ENCODE data around the gene FUT2. TPM values are rescaled to one million over a fixed set of nuclear protein-coding genes. Genes with fewer than 3 reads are reported as not detected.

FUT2 gene
- total and polyA plus RNA-seq, 2 of the 13 experiments (the other 11 are each of a cell fraction or from before 2014, with no cell fraction given) = 0.07 TPM; not detected in 1

DNA sequence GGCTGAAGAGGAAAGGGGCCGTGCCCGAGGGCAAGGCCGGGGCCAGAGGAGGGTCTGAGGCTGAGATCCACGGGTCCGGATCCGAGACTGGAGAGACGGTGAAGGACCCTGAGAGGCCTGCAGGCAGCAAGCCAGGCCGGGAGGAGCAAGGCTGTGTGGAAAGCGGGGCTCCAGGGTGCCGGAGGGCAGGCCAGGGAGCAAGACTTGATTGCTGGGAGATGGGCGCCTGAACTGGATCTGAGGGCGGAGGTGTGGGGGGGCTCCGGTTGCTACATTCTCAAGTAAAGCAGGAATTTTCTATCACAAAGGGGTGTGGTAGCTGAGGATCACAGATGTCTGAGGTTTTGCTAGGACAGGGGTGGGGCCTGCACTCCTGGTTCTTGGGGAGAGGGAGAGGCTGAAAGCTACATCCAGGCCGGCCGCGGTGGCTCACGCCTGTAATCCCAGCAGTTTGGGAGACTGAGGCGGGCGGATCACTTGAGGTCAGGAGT is 20.0 kb downstream of the FUT2 start (continued):
- TF ChIP-seq SAP130 (CRISPR knock-in tag; IDR thresholded peaks at IDR 0.05; ENCODE audit: low read depth) (no peak; the same call in 1 of the 2 replicates), CBX2 (IDR thresholded peaks at IDR 0.05; ENCODE audit: low read depth, low read length) (no peak), CBX2 (CRISPR knock-in tag; IDR thresholded peaks at IDR 0.05; ENCODE audit: low read depth) (no peak), CBX5 (CRISPR knock-in tag; IDR thresholded peaks at IDR 0.05; ENCODE audit: borderline replicate concordance) (no peak), ZNF775 (CRISPR knock-in tag; IDR thresholded peaks at IDR 0.05; ENCODE audit: borderline replicate concordance) (no peak), ZNF570 (CRISPR knock-in tag; IDR thresholded peaks at IDR 0.05; ENCODE audit: borderline replicate concordance) (no peak), ZNF552 (CRISPR knock-in tag; IDR thresholded peaks at IDR 0.05; ENCODE audit: borderline replicate concordance) (no peak), ZFP37 (CRISPR knock-in tag; IDR thresholded peaks at IDR 0.05; ENCODE audit: borderline replicate concordance) (no peak), ZNF446 (CRISPR knock-in tag; IDR thresholded peaks at IDR 0.05) (no peak), KLF6 (CRISPR knock-in tag; IDR thresholded peaks at IDR 0.05) (no peak), ZNF124 (CRISPR knock-in tag; IDR thresholded peaks at IDR 0.05) (no peak)
- TF ChIP-seq, protein P1, sequence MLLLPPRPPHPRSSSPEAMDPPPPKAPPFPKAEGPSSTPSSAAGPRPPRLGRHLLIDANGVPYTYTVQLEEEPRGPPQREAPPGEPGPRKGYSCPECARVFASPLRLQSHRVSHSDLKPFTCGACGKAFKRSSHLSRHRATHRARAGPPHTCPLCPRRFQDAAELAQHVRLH (CRISPR knock-in tag; IDR thresholded peaks at IDR 0.05; ENCODE audit: borderline replicate concordance, low read depth) = no peak
- TF ChIP-seq, protein P2, sequence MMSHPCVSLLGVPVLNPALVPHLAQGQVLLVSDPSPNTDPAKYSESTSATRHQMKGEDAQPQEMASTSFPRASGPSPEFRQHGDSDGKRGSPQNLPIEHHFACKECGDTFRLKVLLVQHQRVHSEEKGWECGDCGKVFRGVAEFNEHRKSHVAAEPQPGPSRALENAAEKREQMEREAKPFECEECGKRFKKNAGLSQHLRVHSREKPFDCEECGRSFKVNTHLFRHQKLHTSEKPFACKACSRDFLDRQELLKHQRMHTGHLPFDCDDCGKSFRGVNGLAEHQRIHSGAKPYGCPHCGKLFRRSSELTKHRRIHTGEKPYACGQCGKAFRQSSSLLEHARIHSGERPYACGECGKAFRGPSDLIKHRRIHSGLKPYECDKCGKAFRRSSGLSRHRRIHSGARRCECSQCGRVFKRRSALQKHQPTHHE (CRISPR knock-in tag; IDR thresholded peaks at IDR 0.05; ENCODE audit: borderline replicate concordance) = no peak
- TF ChIP-seq, protein P3, sequence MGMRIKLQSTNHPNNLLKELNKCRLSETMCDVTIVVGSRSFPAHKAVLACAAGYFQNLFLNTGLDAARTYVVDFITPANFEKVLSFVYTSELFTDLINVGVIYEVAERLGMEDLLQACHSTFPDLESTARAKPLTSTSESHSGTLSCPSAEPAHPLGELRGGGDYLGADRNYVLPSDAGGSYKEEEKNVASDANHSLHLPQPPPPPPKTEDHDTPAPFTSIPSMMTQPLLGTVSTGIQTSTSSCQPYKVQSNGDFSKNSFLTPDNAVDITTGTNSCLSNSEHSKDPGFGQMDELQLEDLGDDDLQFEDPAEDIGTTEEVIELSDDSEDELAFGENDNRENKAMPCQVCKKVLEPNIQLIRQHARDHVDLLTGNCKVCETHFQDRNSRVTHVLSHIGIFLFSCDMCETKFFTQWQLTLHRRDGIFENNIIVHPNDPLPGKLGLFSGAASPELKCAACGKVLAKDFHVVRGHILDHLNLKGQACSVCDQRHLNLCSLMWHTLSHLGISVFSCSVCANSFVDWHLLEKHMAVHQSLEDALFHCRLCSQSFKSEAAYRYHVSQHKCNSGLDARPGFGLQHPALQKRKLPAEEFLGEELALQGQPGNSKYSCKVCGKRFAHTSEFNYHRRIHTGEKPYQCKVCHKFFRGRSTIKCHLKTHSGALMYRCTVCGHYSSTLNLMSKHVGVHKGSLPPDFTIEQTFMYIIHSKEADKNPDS (CRISPR knock-in tag; IDR thresholded peaks at IDR 0.05) = no peak
- TF ChIP-seq, protein P4, sequence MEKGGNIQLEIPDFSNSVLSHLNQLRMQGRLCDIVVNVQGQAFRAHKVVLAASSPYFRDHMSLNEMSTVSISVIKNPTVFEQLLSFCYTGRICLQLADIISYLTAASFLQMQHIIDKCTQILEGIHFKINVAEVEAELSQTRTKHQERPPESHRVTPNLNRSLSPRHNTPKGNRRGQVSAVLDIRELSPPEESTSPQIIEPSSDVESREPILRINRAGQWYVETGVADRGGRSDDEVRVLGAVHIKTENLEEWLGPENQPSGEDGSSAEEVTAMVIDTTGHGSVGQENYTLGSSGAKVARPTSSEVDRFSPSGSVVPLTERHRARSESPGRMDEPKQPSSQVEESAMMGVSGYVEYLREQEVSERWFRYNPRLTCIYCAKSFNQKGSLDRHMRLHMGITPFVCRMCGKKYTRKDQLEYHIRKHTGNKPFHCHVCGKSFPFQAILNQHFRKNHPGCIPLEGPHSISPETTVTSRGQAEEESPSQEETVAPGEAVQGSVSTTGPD (CRISPR knock-in tag; IDR thresholded peaks at IDR 0.05) = no peak
